GM12878 (cell line): ENCODE results near the gene NT5C2. TPM values are rescaled to one million over a fixed set of nuclear protein-coding genes. Genes with fewer than 3 reads are reported as not detected.

Experiments used
- CBFB ChIP-seq: IDR thresholded peaks from 2 replicates; pipeline ENCODE4 v1.6.1; 2016; ENCODE audit warnings: antibody characterized with exemption, low read depth
- CBX3 ChIP-seq: fragments of 200-600 bp; sonication (generic); IDR thresholded peaks from 2 replicates; pipeline ENCODE4 v1.6.1; 2016; ENCODE audit warnings: low read depth, borderline replicate concordance
- CHD1 ChIP-seq: IDR thresholded peaks from 2 replicates; pipeline ENCODE4 v1.6.1; 2012; ENCODE audit warnings: low read depth, low read length, improper control_type of control experiment
- CHD4 ChIP-seq: fragments of 200-600 bp; sonication (generic); IDR thresholded peaks from 2 replicates; pipeline ENCODE4 v1.6.1; 2016; ENCODE audit warnings: mild to moderate bottlenecking
- CREB1 ChIP-seq: IDR thresholded peaks from 2 replicates; pipeline ENCODE4 v1.6.1; 2012; ENCODE audit warnings: low read depth, mild to moderate bottlenecking, inconsistent platforms
- EGR1 ChIP-seq, 2 experiments: IDR thresholded peaks; 1 replicate in 1 of 2; 2 replicates in 1 of 2; pipeline ENCODE4 v1.6.1; 2011 to 2012; ENCODE audit warnings: low read depth in 2 of 2, low read length in 2 of 2, borderline replicate concordance in 1 of 2, mild to moderate bottlenecking in 1 of 2, moderate library complexity in 1 of 2
- FOS ChIP-seq: IDR thresholded peaks from 3 replicates; pipeline ENCODE4 v1.6.1; 2011; ENCODE audit warnings: borderline replicate concordance; ENCODE audit not compliant: insufficient read length; ENCODE audit errors: extremely low read depth
- HDAC6 ChIP-seq: fragments of 200-600 bp; sonication (generic); IDR thresholded peaks from one replicate; pipeline ENCODE4 v1.8.0; 2017; ENCODE audit warnings: antibody characterized with exemption; ENCODE audit not compliant: unreplicated experiment
- HDGF ChIP-seq: fragments of 450-650 bp; IDR thresholded peaks from 2 replicates; pipeline ENCODE4 v1.6.1; 2016; ENCODE audit warnings: antibody characterized with exemption
- IKZF2 ChIP-seq, 2 experiments: fragments of 450-650 bp; IDR thresholded peaks; 2 replicates each; pipeline ENCODE4 v1.6.1; 2017; ENCODE audit warnings: mild to moderate bottlenecking in 2 of 2, moderate library complexity in 2 of 2
- IRF4 ChIP-seq: IDR thresholded peaks from 2 replicates; pipeline ENCODE4 v1.6.1; 2011; ENCODE audit warnings: low read depth, low read length
- NR2C2 ChIP-seq: IDR thresholded peaks from 2 replicates; pipeline ENCODE4 v1.6.1; 2011; ENCODE audit warnings: borderline replicate concordance, low read depth; ENCODE audit not compliant: control insufficient read depth, insufficient read length
- NRF1 ChIP-seq: conservative IDR thresholded peaks from 2 replicates; pipeline ENCODE4 v1.6.1; 2011; ENCODE audit warnings: mild to moderate bottlenecking, low read depth, low read length, improper control_type of control experiment
- POU2F2 ChIP-seq: IDR thresholded peaks from 3 replicates; pipeline ENCODE4 v1.6.1; 2011; ENCODE audit warnings: low read depth, mild to moderate bottlenecking, low read length, borderline replicate concordance
- RAD21 ChIP-seq: IDR thresholded peaks from 2 replicates; pipeline ENCODE4 v1.6.1; 2011; ENCODE audit warnings: mild to moderate bottlenecking, low read depth, low read length, moderate library complexity; ENCODE audit not compliant: insufficient read depth
- RELA ChIP-seq: fragments of 450-650 bp; IDR thresholded peaks from 2 replicates; pipeline ENCODE4 v1.8.0; 2014; ENCODE audit warnings: borderline replicate concordance; ENCODE audit not compliant: partially characterized antibody
- SMAD5 ChIP-seq: IDR thresholded peaks from 2 replicates; pipeline ENCODE4 v1.6.1; 2016; ENCODE audit warnings: antibody characterized with exemption, low read depth
- SUPT20H ChIP-seq: IDR thresholded peaks from 2 replicates; pipeline ENCODE4 v1.6.1; 2011; ENCODE audit warnings: low read depth, mild to moderate bottlenecking, low read length, moderate library complexity, borderline replicate concordance; ENCODE audit not compliant: control insufficient read depth
- USF2 ChIP-seq: IDR thresholded peaks from 2 replicates; pipeline ENCODE4 v1.6.1; 2011; ENCODE audit warnings: low read depth, low read length, improper control_type of control experiment, borderline replicate concordance
- ZNF592 ChIP-seq: fragments of 450-650 bp; IDR thresholded peaks from 2 replicates; pipeline ENCODE4 v1.6.1; 2017; ENCODE audit warnings: mild to moderate bottlenecking, moderate library complexity
- polyA plus RNA-seq, 11 experiments: library from polyadenylated mRNA; depleted of rRNA in 4 of 11; unstranded in 6 of 11; stranded (reverse) in 5 of 11; fragments of >200 nt; fragmentation: Nextera tagmentation in 4 of 11; fragmentation: Illumina TruSeq in 1 of 11; extraction: Ambion mirVana in 4 of 11; extraction: Trizol in 1 of 11; gene quantifications; 1 replicate in 1 of 11; 2 replicates in 10 of 11; pipeline versions ENCODE4 v1.2.1 to v1.2.3, GENCODE V29; 2011 to 2016; ENCODE audit warnings: inconsistent platforms in 2 of 11, missing spikeins in 2 of 11, low read depth in 1 of 11
- total RNA-seq, 4 experiments: library from RNA; depleted of rRNA in 3 of 4; stranded (reverse); fragments of >200 nt in 3 of 4; fragmentation: Illumina TruSeq in 1 of 4; extraction: Trizol in 1 of 4; gene quantifications; 2 replicates each; pipeline versions ENCODE4 v1.2.1 to v1.2.3, GENCODE V29; 2013 to 2021
- TF ChIP-seq, protein P1 (sequence below): fragments of 450-650 bp; conservative IDR thresholded peaks from 2 replicates; pipeline ENCODE4 v1.6.1; 2017; ENCODE audit warnings: mild to moderate bottlenecking, moderate library complexity
- TF ChIP-seq, protein P2 (sequence below): IDR thresholded peaks from 2 replicates; pipeline ENCODE4 v1.6.1; 2011; ENCODE audit warnings: borderline replicate concordance, low read depth, mild to moderate bottlenecking, moderate library complexity, mixed read lengths, low read length; ENCODE audit not compliant: insufficient read depth; ENCODE audit errors: extremely low read length
- TF ChIP-seq, protein P3 (sequence below): IDR thresholded peaks from 2 replicates; pipeline ENCODE4 v1.6.1; 2012; ENCODE audit warnings: low read depth, low read length, improper control_type of control experiment

Gene NT5C2
- total and polyA plus RNA-seq, 10 of the 15 experiments (the other 5 are each of a cell fraction or from before 2014, with no cell fraction given), result 15.8 to 70.1 (median 56.0) TPM

- no peak for TF ChIP-seq HDGF
- TF ChIP-seq SUPT20H, result no peak
- TF ChIP-seq SMAD5, result no peak
- TF ChIP-seq CHD1, result no peak
- TF ChIP-seq FOS, result no peak
- no peak for TF ChIP-seq USF2
- no peak for TF ChIP-seq ZNF592
- peak in 1 of 2 experiments; percentile 9; a peak in 2 of 4 replicates for TF ChIP-seq IKZF2 (IDR thresholded peaks at IDR 0.05)
- no peak for TF ChIP-seq RELA
- TF ChIP-seq IRF4, result peak; percentile 49; the same call in 1 of the 2 replicates
- no peak for TF ChIP-seq POU2F2
- TF ChIP-seq CREB1, result no peak
- TF ChIP-seq NRF1, result no peak
- TF ChIP-seq CBFB, result no peak
- TF ChIP-seq, protein P1, sequence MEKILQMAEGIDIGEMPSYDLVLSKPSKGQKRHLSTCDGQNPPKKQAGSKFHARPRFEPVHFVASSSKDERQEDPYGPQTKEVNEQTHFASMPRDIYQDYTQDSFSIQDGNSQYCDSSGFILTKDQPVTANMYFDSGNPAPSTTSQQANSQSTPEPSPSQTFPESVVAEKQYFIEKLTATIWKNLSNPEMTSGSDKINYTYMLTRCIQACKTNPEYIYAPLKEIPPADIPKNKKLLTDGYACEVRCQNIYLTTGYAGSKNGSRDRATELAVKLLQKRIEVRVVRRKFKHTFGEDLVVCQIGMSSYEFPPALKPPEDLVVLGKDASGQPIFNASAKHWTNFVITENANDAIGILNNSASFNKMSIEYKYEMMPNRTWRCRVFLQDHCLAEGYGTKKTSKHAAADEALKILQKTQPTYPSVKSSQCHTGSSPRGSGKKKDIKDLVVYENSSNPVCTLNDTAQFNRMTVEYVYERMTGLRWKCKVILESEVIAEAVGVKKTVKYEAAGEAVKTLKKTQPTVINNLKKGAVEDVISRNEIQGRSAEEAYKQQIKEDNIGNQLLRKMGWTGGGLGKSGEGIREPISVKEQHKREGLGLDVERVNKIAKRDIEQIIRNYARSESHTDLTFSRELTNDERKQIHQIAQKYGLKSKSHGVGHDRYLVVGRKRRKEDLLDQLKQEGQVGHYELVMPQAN, result no peak
- TF ChIP-seq NR2C2, result no peak
- no peak for TF ChIP-seq EGR1 (IDR thresholded peaks at IDR 0.05; ENCODE audit: borderline replicate concordance in 1 of 2, low read depth in 2 of 2, low read length in 2 of 2)
- no peak for TF ChIP-seq CBX3
- TF ChIP-seq, protein P2, sequence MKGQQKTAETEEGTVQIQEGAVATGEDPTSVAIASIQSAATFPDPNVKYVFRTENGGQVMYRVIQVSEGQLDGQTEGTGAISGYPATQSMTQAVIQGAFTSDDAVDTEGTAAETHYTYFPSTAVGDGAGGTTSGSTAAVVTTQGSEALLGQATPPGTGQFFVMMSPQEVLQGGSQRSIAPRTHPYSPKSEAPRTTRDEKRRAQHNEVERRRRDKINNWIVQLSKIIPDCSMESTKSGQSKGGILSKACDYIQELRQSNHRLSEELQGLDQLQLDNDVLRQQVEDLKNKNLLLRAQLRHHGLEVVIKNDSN, result no peak
- TF ChIP-seq HDAC6, result no peak
- TF ChIP-seq CHD4, result no peak
- TF ChIP-seq RAD21, result no peak
- TF ChIP-seq, protein P3, sequence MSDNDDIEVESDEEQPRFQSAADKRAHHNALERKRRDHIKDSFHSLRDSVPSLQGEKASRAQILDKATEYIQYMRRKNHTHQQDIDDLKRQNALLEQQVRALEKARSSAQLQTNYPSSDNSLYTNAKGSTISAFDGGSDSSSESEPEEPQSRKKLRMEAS, result no peak
These were observed 903 bp upstream of the NT5C2 start (continued) for GRCh38 chr10:103193820-103194529.
